ENCODE results near the gene MAP3K7CL. TPM values are rescaled to one million over a fixed set of nuclear protein-coding genes. Genes with fewer than 3 reads are reported as not detected.

The MAP3K7CL gene
- total RNA-seq, 1 donor from 2014 or later, result 9.6 TPM

Other genes starting within 250 kb of the MAP3K7CL start
- 39.2 and 44.5 TPM in 2 replicates for gene LTN1, start 137.8 kb upstream of the MAP3K7CL start, total RNA-seq
- gene RWDD2B, start 111.3 kb upstream of the MAP3K7CL start, total RNA-seq, result 16.1 and 16.8 TPM in 2 replicates
- 32.2 and 36.6 TPM in 2 replicates for gene USP16, start 106.0 kb upstream of the MAP3K7CL start, total RNA-seq
- gene CCT8, start 57.0 kb upstream of the MAP3K7CL start, total RNA-seq, result 247 and 329 TPM in 2 replicates
- gene BACH1, start 168.3 kb downstream of the MAP3K7CL start, total RNA-seq, result 47.2 and 52.4 TPM in 2 replicates